MCF 10A (cell line): ENCODE measurements around the gene LSG1. TPM values are rescaled to one million over a fixed set of nuclear protein-coding genes. Genes with fewer than 3 reads are reported as not detected.

Experiments used
- BruUV-seq: library from RNA; stranded (reverse); fragments of 400-500 nt; replicated peaks from 2 replicates; lab custom pipeline; 2021; lab: Mats Ljungman, UMichigan
- CTCF ChIA-PET: fragments of 300-600 bp; sonication (Branson Sonifier 250); formaldehyde crosslinking; extraction: SDS; loops from one replicate; lab custom pipeline; 2021; ENCODE audit warnings: antibody characterized with exemption, inconsistent platforms; lab: Yijun Ruan, JAX
- POLR2A ChIA-PET: fragments of 300-600, 350-650 bp; sonication (Branson Sonifier 250); formaldehyde crosslinking; extraction: SDS; loops from one replicate; lab custom pipeline; 2020; ENCODE audit warnings: antibody characterized with exemption, inconsistent platforms; lab: Yijun Ruan, JAX
- DNase-seq: peaks from one replicate; pipeline ENCODE4 v3.0.0-alpha.2; 2018; ENCODE audit not compliant: unreplicated experiment
- H3K27ac Mint-ChIP-seq: one replicate; pipeline ENCODE4 v1.8.0; 2022; ENCODE audit warnings: mild to moderate bottlenecking, low read depth, mixed read lengths; ENCODE audit not compliant: unreplicated experiment
- H3K27me3 Mint-ChIP-seq: one replicate; pipeline ENCODE4 v1.8.0; 2022; ENCODE audit warnings: mixed read lengths; ENCODE audit not compliant: insufficient read depth, unreplicated experiment
- H3K36me3 Mint-ChIP-seq: one replicate; pipeline ENCODE4 v1.8.0; 2022; ENCODE audit warnings: mild to moderate bottlenecking, moderate library complexity, mixed read lengths; ENCODE audit not compliant: insufficient read depth, unreplicated experiment
- H3K4me1 Mint-ChIP-seq: one replicate; pipeline ENCODE4 v1.8.0; 2022; ENCODE audit warnings: mixed read lengths; ENCODE audit not compliant: insufficient read depth, unreplicated experiment
- H3K4me3 Mint-ChIP-seq: one replicate; pipeline ENCODE4 v1.8.0; 2022; ENCODE audit warnings: mild to moderate bottlenecking, moderate library complexity, mixed read lengths; ENCODE audit not compliant: unreplicated experiment
- H3K9me3 Mint-ChIP-seq: one replicate; pipeline ENCODE4 v1.8.0; 2022; ENCODE audit warnings: mixed read lengths; ENCODE audit not compliant: unreplicated experiment
- intact Hi-C: fragments of 100-400 bp; cut with micrococcal nuclease; formaldehyde crosslinking; loops from 2 replicates; pipeline ENCODE4 v1.14.1; 2022
- total RNA-seq: library from RNA; stranded (reverse); gene quantifications from 2 replicates; pipeline ENCODE4 v1.2.3, GENCODE V29; 2022
- TF ChIP-seq, protein P1 (sequence below): fragments of 200-600 bp; IDR thresholded peaks from one replicate; pipeline ENCODE4 v1.8.0; 2022; ENCODE audit warnings: antibody characterized with exemption, mild to moderate bottlenecking; ENCODE audit not compliant: unreplicated experiment

Gene LSG1
- total RNA-seq, 1 experiment from 2014 or later, result 35.1 TPM

DNA sequence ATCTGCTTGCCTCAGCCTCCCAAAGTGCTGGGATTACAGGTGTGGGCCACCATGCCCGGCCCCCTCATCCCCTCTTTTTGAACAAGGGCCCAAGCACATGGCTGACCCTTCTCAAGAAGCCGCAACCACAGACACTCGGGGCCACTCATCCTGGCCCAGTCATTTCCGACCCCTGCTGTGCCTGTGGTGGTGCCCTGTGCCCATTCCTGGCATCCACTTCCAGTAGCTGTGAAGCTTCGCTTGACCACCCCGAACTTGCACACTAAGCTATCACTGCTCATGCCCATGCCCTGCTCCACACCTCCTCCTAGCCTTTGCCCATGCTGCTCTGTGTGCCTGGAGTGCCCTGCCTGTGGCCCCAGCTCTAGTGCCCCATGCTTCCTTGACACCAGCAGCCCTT, 47.0 kb downstream of the LSG1 start:
- intact Hi-C loops, result no loop called here
- H3K9me3 Mint-ChIP-seq, result no peaks in the 10 kb centered on the region
- no peaks in the 10 kb centered on the region for H3K4me1 Mint-ChIP-seq
- DNase-seq, result no peak
- no TSS peak for BruUV-seq
- TF ChIP-seq, protein P1, sequence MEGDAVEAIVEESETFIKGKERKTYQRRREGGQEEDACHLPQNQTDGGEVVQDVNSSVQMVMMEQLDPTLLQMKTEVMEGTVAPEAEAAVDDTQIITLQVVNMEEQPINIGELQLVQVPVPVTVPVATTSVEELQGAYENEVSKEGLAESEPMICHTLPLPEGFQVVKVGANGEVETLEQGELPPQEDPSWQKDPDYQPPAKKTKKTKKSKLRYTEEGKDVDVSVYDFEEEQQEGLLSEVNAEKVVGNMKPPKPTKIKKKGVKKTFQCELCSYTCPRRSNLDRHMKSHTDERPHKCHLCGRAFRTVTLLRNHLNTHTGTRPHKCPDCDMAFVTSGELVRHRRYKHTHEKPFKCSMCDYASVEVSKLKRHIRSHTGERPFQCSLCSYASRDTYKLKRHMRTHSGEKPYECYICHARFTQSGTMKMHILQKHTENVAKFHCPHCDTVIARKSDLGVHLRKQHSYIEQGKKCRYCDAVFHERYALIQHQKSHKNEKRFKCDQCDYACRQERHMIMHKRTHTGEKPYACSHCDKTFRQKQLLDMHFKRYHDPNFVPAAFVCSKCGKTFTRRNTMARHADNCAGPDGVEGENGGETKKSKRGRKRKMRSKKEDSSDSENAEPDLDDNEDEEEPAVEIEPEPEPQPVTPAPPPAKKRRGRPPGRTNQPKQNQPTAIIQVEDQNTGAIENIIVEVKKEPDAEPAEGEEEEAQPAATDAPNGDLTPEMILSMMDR, result no peak
- H3K36me3 Mint-ChIP-seq, result peaks cover 12% of the 10 kb centered on the region
- no peak overlapping the region for H3K27ac Mint-ChIP-seq
- ChIA-PET CTCF (no interaction called here), POLR2A (no interaction called here)
- no peaks in the 10 kb centered on the region for H3K27me3 Mint-ChIP-seq
- no peak overlapping the region for H3K4me3 Mint-ChIP-seq

DNA sequence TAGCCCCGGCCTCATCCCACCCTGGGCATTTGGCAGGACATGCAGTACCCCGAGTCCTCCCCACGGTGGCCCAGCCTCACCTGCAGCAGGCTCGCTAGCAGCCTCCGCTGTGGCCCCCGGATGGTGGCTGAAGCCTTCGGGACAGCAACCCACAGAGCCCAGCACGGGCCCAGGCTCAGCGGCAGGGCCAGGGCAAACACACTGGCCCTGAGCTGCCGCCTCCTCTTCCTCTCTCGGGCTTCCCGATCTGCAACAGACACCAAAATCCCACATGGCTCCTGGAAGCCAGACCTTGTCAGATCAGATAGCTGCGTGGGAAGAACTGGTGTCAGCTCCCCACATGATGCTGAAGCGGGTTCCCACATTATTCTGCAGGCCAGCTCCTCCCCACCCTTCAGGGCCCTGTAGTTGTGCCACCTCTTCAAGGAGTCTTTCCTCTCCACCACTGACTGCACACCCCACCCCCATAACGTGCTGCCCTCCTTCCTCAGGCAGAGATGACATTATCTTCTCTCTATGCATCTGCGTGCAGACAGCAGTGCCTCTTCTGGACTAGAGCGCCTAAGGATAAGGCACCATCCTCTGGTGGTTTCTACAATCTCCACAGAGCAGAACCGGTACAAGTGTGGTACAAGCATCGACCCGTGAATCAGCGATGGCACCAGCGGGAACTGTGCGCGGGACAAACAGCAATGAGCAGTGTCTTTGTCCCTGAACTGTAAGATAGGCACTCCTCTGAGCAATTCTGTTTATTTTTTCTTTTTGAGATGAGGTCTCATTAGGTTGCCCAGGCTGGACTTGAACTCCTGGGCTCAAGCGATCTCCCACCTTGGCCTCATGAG, 48.3 kb downstream of the LSG1 start:
- intact Hi-C loops, result no loop called here
- H3K9me3 Mint-ChIP-seq, result no peaks in the 10 kb centered on the region
- no peaks in the 10 kb centered on the region for H3K27me3 Mint-ChIP-seq
- peaks cover 12% of the 10 kb centered on the region for H3K36me3 Mint-ChIP-seq
- DNase-seq, result no peak
- TF ChIP-seq, protein P1, result no peak
- no peak overlapping the region for H3K27ac Mint-ChIP-seq
- BruUV-seq, result no TSS peak
- ChIA-PET POLR2A (interaction anchor here (0.7 kb wide), 1 partner anchor 657 kb away, joined by 3 read pairs; no protein-coding TSS in a partner anchor), CTCF (interaction anchor here (0.6 to 0.7 kb wide), 2 partner anchors 132 to 962 kb away, joined by 3 to 6 read pairs; no protein-coding TSS in a partner anchor)
- H3K4me3 Mint-ChIP-seq, result no peak overlapping the region
- no peaks in the 10 kb centered on the region for H3K4me1 Mint-ChIP-seq

DNA sequence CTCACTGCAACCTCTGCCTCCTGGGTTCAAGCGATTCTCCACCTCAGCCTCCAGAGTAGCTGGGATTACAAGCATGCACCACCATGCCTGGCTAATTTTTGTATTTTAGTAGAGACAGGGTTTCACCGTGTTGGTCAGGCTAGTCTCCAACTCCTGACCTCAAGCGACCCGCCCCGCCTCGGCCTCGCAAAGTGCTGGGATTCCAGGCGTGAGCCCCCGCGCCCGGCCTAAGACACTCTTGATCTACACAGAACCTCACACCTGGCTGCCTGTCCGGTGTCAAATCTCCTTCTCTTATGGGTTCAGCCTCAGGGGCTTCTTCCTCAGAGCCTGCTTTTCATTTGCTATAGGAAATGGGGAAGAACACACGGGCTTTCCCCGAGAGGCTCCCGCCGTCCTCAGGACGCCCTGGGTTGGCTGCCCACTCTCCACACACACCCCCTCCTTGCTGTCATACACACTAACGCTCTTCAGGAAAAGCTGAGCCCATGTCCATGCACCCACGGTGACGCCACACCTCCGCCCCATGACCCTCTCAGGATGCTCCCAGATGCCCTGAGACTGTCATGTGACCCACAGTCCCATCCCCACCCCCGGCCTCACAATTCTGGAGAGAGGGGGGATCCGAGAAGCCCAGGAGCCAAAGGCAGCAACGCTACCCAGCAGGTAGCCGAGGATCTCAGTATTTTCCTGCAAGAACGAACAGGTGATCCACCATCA, 49.2 kb downstream of the LSG1 start:
- Mint-ChIP-seq H3K4me3 (no peak overlapping the region), H3K4me1 (no peaks in the 10 kb centered on the region), H3K36me3 (peaks cover 12% of the 10 kb centered on the region), H3K27me3 (no peaks in the 10 kb centered on the region), H3K27ac (no peak overlapping the region), H3K9me3 (no peaks in the 10 kb centered on the region)
- no TSS peak for BruUV-seq
- TF ChIP-seq, protein P1, result no peak
- no peak for DNase-seq
- ChIA-PET POLR2A (no interaction called here), CTCF (interaction anchor here (0.6 to 0.7 kb wide), 2 partner anchors 133 to 143 kb away, joined by 3 to 6 read pairs; no protein-coding TSS in a partner anchor)
- intact Hi-C loops, result no loop called here

DNA sequence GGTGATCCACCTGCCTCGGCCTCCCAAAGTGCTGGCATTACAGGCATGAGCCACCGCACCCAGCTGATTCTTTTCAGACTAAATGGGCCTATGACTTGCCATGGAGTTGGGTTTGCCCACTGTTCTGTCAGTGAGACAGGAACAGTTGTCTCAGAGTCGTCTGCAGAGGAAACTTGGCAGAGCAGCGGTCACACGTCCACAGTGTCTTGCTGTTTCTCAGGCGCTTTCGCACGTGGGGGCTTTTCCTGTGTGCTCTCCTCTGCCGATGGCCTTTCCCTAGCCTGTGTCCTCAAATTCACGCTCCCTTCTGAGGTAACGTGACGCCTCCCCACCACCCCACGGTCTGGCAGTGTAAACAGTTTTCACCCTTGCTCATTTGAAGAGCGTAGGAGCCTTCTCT, 50.0 kb downstream of the LSG1 start:
- H3K36me3 Mint-ChIP-seq, result peaks cover 12% of the 10 kb centered on the region
- ChIA-PET CTCF (interaction anchor here (0.7 kb wide), 1 partner anchor 461 kb away, joined by 3 read pairs; no protein-coding TSS in a partner anchor), POLR2A (no interaction called here)
- no peak overlapping the region for H3K27ac Mint-ChIP-seq
- intact Hi-C loops, result no loop called here
- TF ChIP-seq, protein P1, result no peak
- H3K9me3 Mint-ChIP-seq, result no peaks in the 10 kb centered on the region
- BruUV-seq, result no TSS peak
- H3K4me3 Mint-ChIP-seq, result no peak overlapping the region
- H3K27me3 Mint-ChIP-seq, result no peaks in the 10 kb centered on the region
- no peak for DNase-seq
- no peaks in the 10 kb centered on the region for H3K4me1 Mint-ChIP-seq
